HTR-8/SVneo (cell line): ENCODE measurements around the gene CD276.
"Not testable (repeated sequence)": the region's sequence is repeated elsewhere in the genome, so short reads cannot be mapped to it uniquely, and the experiment has no call there.

Source experiments
- DNase-seq: peaks from one replicate; pipeline ENCODE4 v3.0.0; 2011; ENCODE audit warnings: low spot score, mixed read lengths; ENCODE audit not compliant: insufficient read length
- FAIRE-seq: peaks from 2 replicates; lab custom pipeline; 2011; peaks lifted over from hg19 to GRCh38; lab: Jason Lieb, UNC

Gene CD276

GRCh38 chr15:73704869-73705645 is 20.9 kb downstream of the CD276 start:
- no peak for FAIRE-seq
- peak; percentile 57 for DNase-seq

- DNase-seq (no peak), FAIRE-seq (no peak)
Measured at GRCh38 chr15:73708691-73709090, 24.5 kb downstream of the CD276 start.

- no peak for FAIRE-seq
- no peak for DNase-seq
Measured at GRCh38 chr15:73709241-73709640, 25.1 kb downstream of the CD276 start.

- DNase-seq (no peak), FAIRE-seq (no peak)
Measured at GRCh38 chr15:73709686-73710085, 25.5 kb downstream of the CD276 start.

- DNase-seq (no peak), FAIRE-seq (no peak)
Measured at GRCh38 chr15:73710321-73710720, 26.1 kb downstream of the CD276 start.

- no peak for DNase-seq
- FAIRE-seq, result no peak
Measured at GRCh38 chr15:73711526-73711925, 27.3 kb downstream of the CD276 start.

GRCh38 chr15:73712107-73712506 is 27.9 kb downstream of the CD276 start:
- no peak for FAIRE-seq
- DNase-seq, result no peak

GRCh38 chr15:73714695-73715301 is 30.6 kb downstream of the CD276 start:
- FAIRE-seq (no peak), DNase-seq (no peak)

- DNase-seq, result no peak
- no peak for FAIRE-seq
Measured at GRCh38 chr15:73715417-73715816, 31.2 kb downstream of the CD276 start.

GRCh38 chr15:73716417-73716816 is 32.2 kb downstream of the CD276 start:
- DNase-seq, result no peak
- FAIRE-seq, result no peak

GRCh38 chr15:73717206-73717605 is 33.0 kb downstream of the CD276 start:
- FAIRE-seq, result no peak
- DNase-seq, result no peak

- no peak for FAIRE-seq
Measured at GRCh38 chr15:73717802-73718201, 33.6 kb downstream of the CD276 start.

GRCh38 chr15:73718694-73719093 is 34.5 kb downstream of the CD276 start:
- DNase-seq (no peak), FAIRE-seq (peak; percentile 13)

More at GRCh38 chr15:73717802-73718201, 33.6 kb downstream of the CD276 start:
- DNase-seq, result no peak

- FAIRE-seq, result no peak
- DNase-seq, result no peak
Measured at GRCh38 chr15:73722425-73722824, 38.2 kb downstream of the CD276 start.

GRCh38 chr15:73723191-73723590 is 39.0 kb downstream of the CD276 start:
- DNase-seq, result no peak
- no peak for FAIRE-seq

GRCh38 chr15:73724212-73724611 is 40.0 kb downstream of the CD276 start:
- DNase-seq, result no peak
- FAIRE-seq, result no peak

GRCh38 chr15:73727330-73727976 is 43.3 kb downstream of the CD276 start:
- DNase-seq, result no peak
- no peak for FAIRE-seq

GRCh38 chr15:73732051-73732450 is 47.9 kb downstream of the CD276 start:
- DNase-seq, FAIRE-seq: not testable (repeated sequence)

- no peak for DNase-seq
- no peak for FAIRE-seq
Measured at GRCh38 chr15:73732930-73733329, 48.7 kb downstream of the CD276 start.

- no peak for DNase-seq
- no peak for FAIRE-seq
Measured at GRCh38 chr15:73737535-73737934, 53.4 kb downstream of the CD276 start.
